NB4 (cell line): ENCODE results near the gene NRP2.

Experiments used
- TF ChIP-seq, protein P1 (sequence below): IDR thresholded peaks from one replicate; pipeline ENCODE4 v1.5.1; 2012; ENCODE audit warnings: low read depth, low read length
- TF ChIP-seq, protein P2 (sequence below): IDR thresholded peaks from 2 replicates; pipeline ENCODE4 v1.6.1; 2011; ENCODE audit warnings: low read depth, low read length

DNA sequence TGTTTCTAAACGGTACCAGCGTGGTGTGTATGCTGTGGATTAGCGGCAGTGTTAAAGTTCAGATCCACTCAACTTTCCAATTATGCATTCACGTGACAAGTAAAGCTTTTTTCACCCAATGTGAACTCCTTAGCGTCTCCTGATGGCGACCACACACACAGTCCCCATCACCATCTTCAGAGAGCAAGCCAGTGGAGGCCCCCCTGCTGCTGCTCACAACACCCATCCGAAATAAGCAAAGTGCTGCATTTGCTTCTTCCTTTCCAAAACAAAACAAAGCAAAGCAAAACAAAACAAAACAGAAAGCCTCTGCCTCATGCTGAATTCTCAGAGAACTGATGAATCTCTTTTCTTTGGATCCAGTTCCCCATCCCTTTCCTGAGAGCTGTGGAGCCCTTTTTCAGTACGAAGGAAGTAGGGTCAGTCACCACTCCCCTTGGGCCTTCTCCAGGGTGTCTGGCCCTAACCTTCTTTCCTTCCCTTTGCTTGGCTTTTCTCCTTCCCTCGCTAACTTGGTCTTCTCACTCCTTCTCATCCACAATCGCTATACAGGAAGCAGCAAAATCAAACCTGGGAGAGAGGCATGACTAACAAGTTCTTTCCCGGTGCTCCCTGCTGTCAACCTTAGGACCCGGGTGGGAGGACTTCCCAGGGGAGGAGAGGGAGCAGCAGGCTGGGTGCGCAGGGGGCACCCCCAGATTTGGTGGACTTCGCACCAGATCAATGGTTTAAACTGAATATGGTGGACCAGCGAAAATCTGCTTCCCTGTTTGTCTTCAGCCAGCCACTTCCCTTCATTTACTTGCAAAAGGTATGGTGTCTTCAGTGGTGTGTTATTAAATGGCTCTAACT lies 56.0 kb downstream of the NRP2 start:
- TF ChIP-seq, protein P1, sequence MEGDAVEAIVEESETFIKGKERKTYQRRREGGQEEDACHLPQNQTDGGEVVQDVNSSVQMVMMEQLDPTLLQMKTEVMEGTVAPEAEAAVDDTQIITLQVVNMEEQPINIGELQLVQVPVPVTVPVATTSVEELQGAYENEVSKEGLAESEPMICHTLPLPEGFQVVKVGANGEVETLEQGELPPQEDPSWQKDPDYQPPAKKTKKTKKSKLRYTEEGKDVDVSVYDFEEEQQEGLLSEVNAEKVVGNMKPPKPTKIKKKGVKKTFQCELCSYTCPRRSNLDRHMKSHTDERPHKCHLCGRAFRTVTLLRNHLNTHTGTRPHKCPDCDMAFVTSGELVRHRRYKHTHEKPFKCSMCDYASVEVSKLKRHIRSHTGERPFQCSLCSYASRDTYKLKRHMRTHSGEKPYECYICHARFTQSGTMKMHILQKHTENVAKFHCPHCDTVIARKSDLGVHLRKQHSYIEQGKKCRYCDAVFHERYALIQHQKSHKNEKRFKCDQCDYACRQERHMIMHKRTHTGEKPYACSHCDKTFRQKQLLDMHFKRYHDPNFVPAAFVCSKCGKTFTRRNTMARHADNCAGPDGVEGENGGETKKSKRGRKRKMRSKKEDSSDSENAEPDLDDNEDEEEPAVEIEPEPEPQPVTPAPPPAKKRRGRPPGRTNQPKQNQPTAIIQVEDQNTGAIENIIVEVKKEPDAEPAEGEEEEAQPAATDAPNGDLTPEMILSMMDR = no peak
- TF ChIP-seq, protein P2, sequence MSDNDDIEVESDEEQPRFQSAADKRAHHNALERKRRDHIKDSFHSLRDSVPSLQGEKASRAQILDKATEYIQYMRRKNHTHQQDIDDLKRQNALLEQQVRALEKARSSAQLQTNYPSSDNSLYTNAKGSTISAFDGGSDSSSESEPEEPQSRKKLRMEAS = no peak
